HPDE6-E6E7 (cell line): Measurements from ENCODE around the gene MYL12B.
"Not testable (repeated sequence)": the region's sequence is repeated elsewhere in the genome, so short reads cannot be mapped to it uniquely, and the experiment has no call there.

Experiments used
- DNase-seq: peaks from one replicate; pipeline ENCODE4 v3.0.0; 2011; ENCODE audit warnings: missing footprints; ENCODE audit errors: extremely low spot score

Gene MYL12B

GRCh38 chr18:3297025-3297984 lies 35.4 kb downstream of the MYL12B start:
- no peak for DNase-seq

- DNase-seq: no peak
Observed at GRCh38 chr18:3304832-3305231, 42.9 kb downstream of the MYL12B start.

GRCh38 chr18:3305354-3305762 lies 43.4 kb downstream of the MYL12B start:
- DNase-seq: peak; percentile 95

GRCh38 chr18:3305933-3306332 lies 44.0 kb downstream of the MYL12B start:
- DNase-seq: peak; percentile 62

- DNase-seq: peak; percentile 33
Observed at GRCh38 chr18:3306391-3306790, 44.5 kb downstream of the MYL12B start.

GRCh38 chr18:3313685-3314084 lies 51.8 kb downstream of the MYL12B start:
- no peak for DNase-seq

GRCh38 chr18:3315344-3315743 lies 53.4 kb downstream of the MYL12B start:
- DNase-seq: not testable (repeated sequence)

GRCh38 chr18:3319399-3319798 lies 57.5 kb downstream of the MYL12B start:
- no peak for DNase-seq

- no peak for DNase-seq
Observed at GRCh38 chr18:3319894-3320454, 58.0 kb downstream of the MYL12B start.

GRCh38 chr18:3321133-3321812 lies 59.3 kb downstream of the MYL12B start:
- peak; percentile 88 for DNase-seq

GRCh38 chr18:3323900-3324299 lies 62.0 kb downstream of the MYL12B start:
- DNase-seq: no peak
